Activated CD8-positive, alpha-beta T cell treated with anti-CD3 and anti-CD28 coated beads, Interleukin-2, amount 10 ng/mL, durations not matched to agents 7 days and 5 days (primary cell): Measurements from ENCODE around the gene NCBP2. TPM values are rescaled to one million over a fixed set of nuclear protein-coding genes. Genes with fewer than 3 reads are reported as not detected.

ENCODE experiments used
- ATAC-seq: fragments of 150-1000 bp; cut with Tn5 transposase; one replicate; pipeline ENCODE4 v1.10.0; 2021; ENCODE audit warnings: moderate library complexity
- CTCF ChIA-PET: fragments of 350-600 bp; sonication (Branson Sonifier 250); formaldehyde crosslinking; loops from one replicate; lab custom pipeline; 2021; ENCODE audit warnings: antibody characterized with exemption; lab: Charles Lee
- POLR2A ChIA-PET: fragments of 350-600 bp; sonication (Branson Sonifier 250); formaldehyde crosslinking; loops from one replicate; lab custom pipeline; 2021; ENCODE audit warnings: antibody characterized with exemption; lab: Charles Lee
- DNase-seq: peaks from one replicate; pipeline ENCODE4 v3.0.0-alpha.2; 2020
- H3K27ac Mint-ChIP-seq: one replicate; pipeline ENCODE4 v1.8.0; 2021; ENCODE audit warnings: mild to moderate bottlenecking, mixed read lengths
- H3K27me3 Mint-ChIP-seq: one replicate; pipeline ENCODE4 v1.8.0; 2021; ENCODE audit warnings: low read depth, mixed read lengths
- H3K36me3 Mint-ChIP-seq: one replicate; pipeline ENCODE4 v1.8.0; 2021; ENCODE audit warnings: low read depth, mixed read lengths
- H3K4me1 Mint-ChIP-seq: one replicate; pipeline ENCODE4 v1.8.0; 2021; ENCODE audit warnings: low read depth, mixed read lengths
- H3K4me3 Mint-ChIP-seq: one replicate; pipeline ENCODE4 v1.8.0; 2021; ENCODE audit warnings: mild to moderate bottlenecking, mixed read lengths
- H3K9me3 Mint-ChIP-seq: one replicate; pipeline ENCODE4 v1.8.0; 2022; ENCODE audit warnings: mixed read lengths; ENCODE audit not compliant: insufficient read depth
- total RNA-seq, 2 experiments: library from RNA; stranded (reverse); gene quantifications; one replicate each; pipeline ENCODE4 v1.2.3, GENCODE V29; 2021

NCBP2 gene
- 10 to 100 TPM; 49.1 to 52.4 TPM for total RNA-seq

DNA sequence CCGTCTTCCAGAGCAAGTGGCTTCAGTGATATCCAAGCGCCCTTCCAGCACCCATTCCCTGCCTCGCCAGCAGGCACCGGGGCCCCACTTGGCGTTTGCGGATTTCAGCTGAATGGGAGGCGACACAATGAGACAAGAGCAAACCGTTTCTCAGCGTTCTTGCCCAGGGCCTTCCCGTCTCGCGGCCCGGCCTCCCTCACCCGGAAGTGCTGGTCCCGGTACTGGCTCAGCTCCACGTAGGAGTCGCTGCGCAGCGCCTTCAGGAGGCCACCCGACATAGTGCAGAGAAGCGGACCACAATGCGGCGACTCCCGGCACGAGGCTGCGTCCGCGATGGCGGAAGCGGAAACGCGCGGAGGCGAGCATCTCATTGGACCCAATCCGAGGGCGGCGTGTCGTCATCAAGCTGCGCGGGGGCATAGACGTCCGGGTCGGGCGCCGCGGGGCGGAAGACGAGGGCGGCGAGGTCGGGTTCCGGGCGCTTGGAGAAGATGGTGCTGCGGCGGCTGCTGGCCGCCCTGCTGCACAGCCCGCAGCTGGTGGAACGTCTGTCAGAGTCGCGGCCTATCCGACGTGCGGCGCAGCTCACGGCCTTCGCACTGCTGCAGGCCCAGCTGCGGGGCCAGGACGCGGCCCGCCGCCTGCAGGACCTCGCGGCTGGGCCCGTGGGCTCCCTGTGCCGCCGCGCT, at the start of gene NCBP2:
NCBP2 (minus strand) TSS at position 303 of the 689 bp plus-strand sequence; CDS start at position 278, 25 bp downstream.
- ChIA-PET CTCF (interaction anchor here (0.7 to 2.5 kb wide), 15 partner anchors 13 to 414 kb away, joined by 3 to 11 read pairs (median 4); partner anchors contain the start of genes FBXO45, SENP5 and WDR53), POLR2A (interaction anchor here (0.5 to 2.6 kb wide), 25 partner anchors 8 to 624 kb away, joined by 3 to 26 read pairs (median 3); partner anchors contain the start of genes CEP19, DYNLT2B, FBXO45 and NRROS)
- Mint-ChIP-seq H3K4me3 (peak within 1 kb of the TSS; percentile 97), H3K9me3 (no peaks in the 10 kb centered on the region), H3K27ac (peak within 1 kb of the TSS; percentile 98), H3K36me3 (peaks cover 44% of the 10 kb centered on the region), H3K4me1 (peaks cover 49% of the 10 kb centered on the region), H3K27me3 (peaks cover 2% of the 10 kb centered on the region)
- peak; percentile 100 for DNase-seq
- ATAC-seq = peak; percentile 94

DNA sequence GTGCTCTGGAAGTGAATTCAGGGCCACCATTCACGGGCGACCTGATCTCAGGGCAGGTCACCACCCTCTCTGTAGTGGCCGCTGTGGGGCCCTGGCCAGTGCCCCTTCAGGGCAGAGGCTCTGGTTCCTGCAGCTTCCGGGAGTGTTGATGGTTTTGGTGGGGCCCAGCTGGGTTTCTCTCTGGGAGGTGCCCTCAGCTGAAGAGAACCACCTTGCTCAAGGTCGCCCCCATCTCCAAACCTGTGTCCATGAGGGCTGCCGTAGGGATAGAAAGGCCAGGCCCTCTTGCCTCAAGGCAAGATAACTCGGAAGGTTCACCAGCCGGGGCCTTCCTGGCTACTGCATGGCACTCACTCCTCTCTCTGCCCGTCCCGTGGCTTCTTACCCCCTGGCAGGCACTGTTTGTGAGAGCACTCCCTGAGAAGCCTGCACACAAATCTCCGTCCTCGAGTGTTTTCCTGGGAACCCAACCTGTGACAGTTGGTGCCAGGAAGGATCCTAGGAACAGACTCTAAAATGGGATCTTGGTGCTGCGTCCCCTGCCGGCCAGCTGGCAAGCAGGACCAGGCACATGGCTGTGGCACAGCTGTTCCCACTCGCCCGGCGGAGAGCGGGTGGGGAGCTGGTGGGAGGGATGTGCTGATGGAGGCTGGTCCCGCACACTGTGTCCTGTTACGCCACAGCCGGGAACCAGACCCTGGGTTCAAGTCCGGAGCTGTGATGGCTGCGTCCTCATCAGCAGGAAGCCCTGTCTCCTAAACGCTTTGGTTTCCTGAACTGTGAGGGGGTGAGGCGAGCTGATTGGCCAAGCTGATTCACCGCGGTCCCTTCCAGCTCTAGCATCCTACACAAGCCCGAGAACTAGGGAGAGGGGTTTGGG, 49.5 kb upstream of the NCBP2 start:
- Mint-ChIP-seq H3K27me3 (peaks cover 7% of the 10 kb centered on the region), H3K9me3 (no peaks in the 10 kb centered on the region), H3K4me1 (no peaks in the 10 kb centered on the region), H3K4me3 (no peak overlapping the region), H3K36me3 (no peaks in the 10 kb centered on the region), H3K27ac (no peak overlapping the region)
- DNase-seq (no peak), ATAC-seq (no peak)
- ChIA-PET POLR2A (no interaction called here), CTCF (no interaction called here)

DNA sequence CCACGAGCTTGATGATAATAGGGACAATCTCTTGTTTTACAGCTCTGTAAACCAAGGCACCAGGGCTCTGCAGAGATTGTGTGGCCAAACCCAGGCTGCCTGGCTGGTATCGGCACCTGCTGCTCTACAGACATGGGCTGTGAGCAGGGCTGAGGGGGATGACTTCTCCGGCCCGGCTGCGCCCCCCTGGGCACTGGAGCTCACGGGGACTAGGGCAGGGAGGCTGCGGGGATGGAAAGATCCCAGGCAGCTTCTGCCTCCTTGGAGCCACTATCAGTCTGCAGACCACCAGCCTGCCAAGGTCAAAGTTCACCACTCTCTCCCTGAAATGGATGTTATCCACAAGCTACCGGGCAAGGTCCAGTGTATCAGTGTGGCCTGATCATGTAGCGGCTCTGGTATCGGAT, 48.3 kb upstream of the NCBP2 start:
- no peak overlapping the region for H3K27ac Mint-ChIP-seq
- no peak for ATAC-seq
- H3K36me3 Mint-ChIP-seq = no peaks in the 10 kb centered on the region
- CTCF ChIA-PET = interaction anchor here (1.4 kb wide), 1 partner anchor 12 kb away, joined by 4 read pairs; no protein-coding TSS in a partner anchor
- no peak for DNase-seq
- H3K4me3 Mint-ChIP-seq = no peak overlapping the region
- H3K27me3 Mint-ChIP-seq = peaks cover 7% of the 10 kb centered on the region
- no peaks in the 10 kb centered on the region for H3K9me3 Mint-ChIP-seq
- POLR2A ChIA-PET = interaction anchor here (1.0 kb wide), 1 partner anchor 49 kb away, joined by 3 read pairs; the partner anchor contains the start of gene NCBP2
- H3K4me1 Mint-ChIP-seq = no peaks in the 10 kb centered on the region

- H3K4me3 Mint-ChIP-seq = no peak overlapping the region
- H3K27me3 Mint-ChIP-seq = peaks cover 7% of the 10 kb centered on the region
- no peaks in the 10 kb centered on the region for H3K4me1 Mint-ChIP-seq
- ChIA-PET CTCF (interaction anchor here (1.4 kb wide), 1 partner anchor 11 kb away, joined by 4 read pairs; no protein-coding TSS in a partner anchor), POLR2A (no interaction called here)
- DNase-seq (no peak), ATAC-seq (no peak)
- H3K36me3 Mint-ChIP-seq = no peaks in the 10 kb centered on the region
- no peak overlapping the region for H3K27ac Mint-ChIP-seq
- H3K9me3 Mint-ChIP-seq = no peaks in the 10 kb centered on the region
These were observed 47.5 kb upstream of the NCBP2 start for GRCh38 chr3:196989721-196990262.

GRCh38 chr3:196988241-196989029, 46.1 kb upstream of the NCBP2 start:
- no peaks in the 10 kb centered on the region for H3K36me3 Mint-ChIP-seq
- no peak for ATAC-seq
- H3K9me3 Mint-ChIP-seq = peaks cover 6% of the 10 kb centered on the region
- no peak overlapping the region for H3K27ac Mint-ChIP-seq
- no peak for DNase-seq
- ChIA-PET POLR2A (no interaction called here), CTCF (no interaction called here)
- H3K4me1 Mint-ChIP-seq = no peaks in the 10 kb centered on the region
- peaks cover 11% of the 10 kb centered on the region for H3K27me3 Mint-ChIP-seq
- no peak overlapping the region for H3K4me3 Mint-ChIP-seq

- DNase-seq (no peak), ATAC-seq (no peak)
- Mint-ChIP-seq H3K9me3 (peaks cover 10% of the 10 kb centered on the region), H3K27me3 (peaks cover 15% of the 10 kb centered on the region), H3K27ac (no peak overlapping the region), H3K36me3 (peaks cover 4% of the 10 kb centered on the region), H3K4me1 (no peaks in the 10 kb centered on the region), H3K4me3 (no peak overlapping the region)
- POLR2A ChIA-PET = no interaction called here
- CTCF ChIA-PET = no interaction called here
These were observed 44.7 kb upstream of the NCBP2 start for GRCh38 chr3:196987022-196987421.

- H3K9me3 Mint-ChIP-seq = peaks cover 14% of the 10 kb centered on the region
- ChIA-PET CTCF (no interaction called here), POLR2A (no interaction called here)
- ATAC-seq (no peak), DNase-seq (no peak)
- peaks cover 21% of the 10 kb centered on the region for H3K27me3 Mint-ChIP-seq
- no peak overlapping the region for H3K4me3 Mint-ChIP-seq
- peaks cover 8% of the 10 kb centered on the region for H3K36me3 Mint-ChIP-seq
- no peak overlapping the region for H3K27ac Mint-ChIP-seq
- no peaks in the 10 kb centered on the region for H3K4me1 Mint-ChIP-seq
These were observed 43.9 kb upstream of the NCBP2 start for GRCh38 chr3:196985954-196986885.

DNA sequence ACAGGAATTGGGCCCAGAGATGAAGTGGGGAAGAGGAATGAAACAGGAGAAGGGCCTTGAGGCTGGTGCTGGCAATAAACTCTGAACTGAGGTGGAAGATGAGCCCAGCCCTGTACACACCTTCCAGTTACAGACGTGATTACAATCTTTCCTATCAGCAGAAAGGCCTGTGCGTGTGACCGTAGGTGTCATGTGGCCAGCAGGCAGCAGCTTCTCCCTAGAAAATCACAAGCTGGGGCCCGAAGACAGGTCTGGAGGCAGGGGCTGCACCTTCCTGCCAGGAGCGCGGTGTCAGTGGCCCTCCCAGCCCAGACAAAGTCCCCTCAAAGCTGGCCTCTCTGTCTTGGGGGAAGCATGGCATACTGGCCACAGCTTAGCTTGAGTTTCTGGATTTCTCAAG, 43.0 kb upstream of the NCBP2 start:
- Mint-ChIP-seq H3K4me3 (no peak overlapping the region), H3K27me3 (peaks cover 21% of the 10 kb centered on the region), H3K27ac (no peak overlapping the region), H3K36me3 (peaks cover 8% of the 10 kb centered on the region), H3K4me1 (no peaks in the 10 kb centered on the region), H3K9me3 (peaks cover 14% of the 10 kb centered on the region)
- ChIA-PET POLR2A (no interaction called here), CTCF (interaction anchor here (0.8 kb wide), 1 partner anchor 202 kb away, joined by 3 read pairs; no protein-coding TSS in a partner anchor)
- DNase-seq (no peak), ATAC-seq (no peak)

- Mint-ChIP-seq H3K9me3 (peaks cover 14% of the 10 kb centered on the region), H3K27me3 (peaks cover 21% of the 10 kb centered on the region), H3K4me3 (no peak overlapping the region), H3K36me3 (peaks cover 8% of the 10 kb centered on the region), H3K27ac (no peak overlapping the region), H3K4me1 (no peaks in the 10 kb centered on the region)
- ATAC-seq (no peak), DNase-seq (no peak)
- CTCF ChIA-PET = no interaction called here
- POLR2A ChIA-PET = interaction anchor here (0.7 kb wide), 1 partner anchor 26 kb away, joined by 3 read pairs; no protein-coding TSS in a partner anchor
These were observed 40.9 kb upstream of the NCBP2 start for GRCh38 chr3:196983186-196983585.

GRCh38 chr3:196981657-196982056, 39.3 kb upstream of the NCBP2 start:
- Mint-ChIP-seq H3K4me3 (no peak overlapping the region), H3K36me3 (peaks cover 8% of the 10 kb centered on the region), H3K27ac (no peak overlapping the region), H3K27me3 (peaks cover 14% of the 10 kb centered on the region), H3K9me3 (peaks cover 14% of the 10 kb centered on the region), H3K4me1 (no peaks in the 10 kb centered on the region)
- ChIA-PET POLR2A (interaction anchor here (0.6 kb wide), 1 partner anchor 226 kb away, joined by 3 read pairs; no protein-coding TSS in a partner anchor), CTCF (no interaction called here)
- ATAC-seq (no peak), DNase-seq (no peak)
